Left ventricle myocardium inferior (tissue), 1 donor: ENCODE results near the gene EPB41. TPM values are rescaled to one million over a fixed set of nuclear protein-coding genes. Genes with fewer than 3 reads are reported as not detected.
"Not testable (repeated sequence)": the region's sequence is repeated elsewhere in the genome, so short reads cannot be mapped to it uniquely, and the experiment has no call there.

Source experiments
- DNase-seq: peaks from one replicate; pipeline ENCODE4 v3.0.0-alpha.2; 2020
- H3K27ac ChIP-seq: fragments of 200-600 bp; replicated peaks from 2 replicates; pipeline ENCODE4 v1.8.0; 2021
- H3K27me3 ChIP-seq: fragments of 200-600 bp; 2 replicates; pipeline ENCODE4 v1.8.0; 2021; ENCODE audit warnings: low read depth
- H3K36me3 ChIP-seq: fragments of 200-600 bp; 2 replicates; pipeline ENCODE4 v1.8.0; 2021
- H3K4me1 ChIP-seq: fragments of 200-600 bp; 2 replicates; pipeline ENCODE4 v1.8.0; 2021
- H3K4me3 ChIP-seq: fragments of 200-600 bp; 2 replicates; pipeline ENCODE4 v1.8.0; 2021; ENCODE audit warnings: mild to moderate bottlenecking, moderate library complexity
- H3K9me3 ChIP-seq: fragments of 200-600 bp; replicated peaks from 2 replicates; pipeline ENCODE4 v1.8.0; 2021
- CTCF ChIP-seq: fragments of 200-600 bp; IDR thresholded peaks from 2 replicates; pipeline ENCODE4 v1.8.0; 2021; ENCODE audit warnings: antibody characterized with exemption, mild to moderate bottlenecking, borderline replicate concordance
- intact Hi-C: fragments of 100-400 bp; cut with micrococcal nuclease; formaldehyde crosslinking; loops from one replicate; pipeline ENCODE4 v1.11.0; 2022
- total RNA-seq: library from RNA; stranded (reverse); fragmentation: NEBNext Ultra II Directional; extraction: Animal tissue kit (Norgen Biotek cat#: 25700); gene quantifications from one replicate; pipeline ENCODE4 v1.2.1, GENCODE V29; 2021
- donor health status: DM: no; HTN: yes; CAD: no; lungs with severe emphysema.

The EPB41 gene
- total RNA-seq, 1 donor from 2014 or later = 23.4 TPM

DNA sequence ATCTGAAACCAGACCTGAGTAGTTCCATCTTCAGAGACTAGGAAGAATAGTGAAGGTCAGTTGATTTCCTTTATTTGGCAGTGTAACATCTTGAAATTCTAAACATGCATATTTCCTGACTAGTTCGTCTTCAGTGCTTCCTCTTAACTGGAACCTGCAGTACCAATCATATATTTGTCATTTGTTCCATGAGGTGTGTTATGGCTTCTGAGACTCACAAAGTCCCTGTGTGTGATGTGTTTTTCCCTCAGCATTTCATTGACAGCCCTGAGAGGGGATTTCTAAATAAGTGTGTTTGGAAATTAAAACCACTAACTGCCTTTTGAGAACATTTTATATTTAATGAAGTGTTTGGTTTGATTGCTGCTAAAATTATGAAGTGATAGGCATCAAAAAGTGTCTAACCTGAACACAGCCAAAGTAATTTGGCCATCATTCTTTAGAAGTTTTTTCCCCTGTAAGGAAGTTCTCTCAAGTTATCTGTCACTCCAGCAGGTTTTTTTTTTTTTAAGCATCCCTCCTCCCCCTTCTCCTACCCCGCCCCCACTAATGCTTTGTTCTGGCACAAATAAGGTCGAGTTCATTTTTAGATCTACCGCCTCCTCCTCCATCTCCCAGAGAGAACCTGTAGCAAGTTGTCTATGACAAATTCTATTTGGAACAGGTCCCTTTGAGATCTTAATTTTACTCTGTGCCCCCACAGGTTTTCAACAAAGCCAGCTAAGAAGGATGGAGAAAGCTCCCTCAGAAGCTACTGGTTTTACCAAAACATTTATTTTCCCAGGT, 148.0 kb downstream of the EPB41 start:
- intact Hi-C loops = no loop called here

DNA sequence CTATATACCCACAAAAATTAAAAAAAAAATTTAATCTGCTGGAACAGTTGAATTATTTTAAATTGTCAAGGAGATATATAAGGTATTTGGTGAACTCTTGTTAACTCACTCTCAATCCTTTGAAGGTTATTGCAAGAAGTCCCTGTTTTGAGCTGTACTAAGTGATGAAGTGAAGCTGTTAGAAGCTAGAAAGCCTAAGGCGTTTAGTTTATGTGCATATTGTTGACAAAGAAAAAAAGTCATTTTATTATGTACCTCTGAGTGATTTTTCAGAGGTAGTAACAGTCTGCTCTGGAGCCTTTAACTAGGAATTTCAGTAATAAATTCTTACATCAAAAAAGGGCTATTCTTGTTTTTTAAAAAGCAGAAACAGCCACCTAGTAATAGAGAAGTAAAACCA, 149.7 kb downstream of the EPB41 start:
- peaks cover 7% of the 10 kb centered on the region for H3K36me3 ChIP-seq
- TF ChIP-seq CTCF = no peak
- H3K9me3 ChIP-seq = no peaks in the 10 kb centered on the region
- H3K4me3 ChIP-seq = no peak overlapping the region
- intact Hi-C loops = no loop called here
- no peak for DNase-seq
- no peak overlapping the region for H3K27ac ChIP-seq
- peaks cover 4% of the 10 kb centered on the region for H3K4me1 ChIP-seq
- no peaks in the 10 kb centered on the region for H3K27me3 ChIP-seq

More for the DNA sequence above, 148.0 kb downstream of the EPB41 start:
- Histone ChIP-seq H3K4me3 (no peak overlapping the region), H3K9me3 (no peaks in the 10 kb centered on the region), H3K27me3 (no peaks in the 10 kb centered on the region), H3K27ac (no peak overlapping the region), H3K36me3 (peaks cover 7% of the 10 kb centered on the region), H3K4me1 (peaks cover 4% of the 10 kb centered on the region)
- no peak for TF ChIP-seq CTCF
- DNase-seq = no peak

- Histone ChIP-seq H3K27ac (no peak overlapping the region), H3K9me3 (no peaks in the 10 kb centered on the region), H3K36me3 (peaks cover 4% of the 10 kb centered on the region), H3K4me1 (no peaks in the 10 kb centered on the region), H3K4me3 (no peak overlapping the region), H3K27me3 (no peaks in the 10 kb centered on the region)
- TF ChIP-seq CTCF = no peak
- intact Hi-C loops = no loop called here
- DNase-seq = no peak
These were observed 162.8 kb downstream of the EPB41 start for GRCh38 chr1:29077155-29077554.

GRCh38 chr1:29079916-29080629, 165.7 kb downstream of the EPB41 start:
- H3K27ac ChIP-seq, DNase-seq, intact Hi-C loops, H3K4me1 ChIP-seq, H3K9me3 ChIP-seq, H3K27me3 ChIP-seq, H3K4me3 ChIP-seq, H3K36me3 ChIP-seq: not testable (repeated sequence)

DNA sequence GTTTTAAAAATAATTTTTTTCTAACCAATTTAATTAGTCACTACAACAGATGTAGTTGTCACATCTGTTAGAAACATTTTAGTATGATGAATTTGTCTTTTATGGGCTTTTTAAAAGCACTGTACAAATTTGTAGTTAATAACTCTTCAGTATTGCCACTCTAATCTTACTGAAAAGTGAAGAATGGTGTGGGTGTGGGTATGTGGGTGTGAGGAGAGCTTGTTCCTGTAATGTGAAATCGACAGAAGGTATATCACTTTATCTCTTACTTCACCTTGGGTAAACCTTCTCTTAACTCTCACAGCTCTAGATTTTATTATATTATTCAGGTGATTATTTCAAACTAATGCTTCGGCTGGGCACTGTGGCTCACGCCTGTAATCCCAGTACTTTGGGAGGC, 166.8 kb downstream of the EPB41 start:
- no peak for TF ChIP-seq CTCF
- Histone ChIP-seq H3K4me1 (no peaks in the 10 kb centered on the region), H3K9me3 (no peaks in the 10 kb centered on the region), H3K4me3 (no peak overlapping the region), H3K27ac (no peak overlapping the region), H3K27me3 (no peaks in the 10 kb centered on the region), H3K36me3 (no peaks in the 10 kb centered on the region)
- intact Hi-C loops = no loop called here
- no peak for DNase-seq

DNA sequence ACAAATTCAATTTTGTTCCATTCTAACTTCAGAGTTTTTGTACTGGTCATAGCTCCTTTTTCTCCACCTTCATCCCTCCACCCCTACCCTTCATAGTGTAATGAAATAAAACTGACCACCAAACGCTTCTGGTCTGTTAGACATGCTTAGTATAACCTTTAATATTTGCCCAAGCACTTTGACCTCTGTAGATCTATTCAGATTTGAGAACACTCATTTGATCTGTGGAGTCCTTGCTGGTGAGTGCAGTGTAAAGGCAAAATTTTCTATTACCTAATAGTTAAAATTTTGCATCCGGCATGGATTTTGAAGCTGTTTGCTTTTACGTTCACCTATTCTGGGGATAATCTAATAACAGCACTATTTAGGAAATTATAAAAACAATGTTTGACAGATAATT, 168.2 kb downstream of the EPB41 start:
- Histone ChIP-seq H3K27me3 (no peaks in the 10 kb centered on the region), H3K4me1 (no peaks in the 10 kb centered on the region), H3K27ac (no peak overlapping the region), H3K9me3 (no peaks in the 10 kb centered on the region), H3K4me3 (no peak overlapping the region), H3K36me3 (no peaks in the 10 kb centered on the region)
- no peak for TF ChIP-seq CTCF
- intact Hi-C loops = no loop called here
- DNase-seq = no peak
